Ascending aorta (tissue), 2 donors: Measurements from ENCODE around the gene TSPAN11. TPM values are rescaled to one million over a fixed set of nuclear protein-coding genes. Genes with fewer than 3 reads are reported as not detected.

Experiments used
- DNase-seq, 2 donors: peaks; one replicate each; pipeline ENCODE4 v3.0.0-alpha.2; 2019; ENCODE audit warnings: low spot score in 2 of 2
- H3K27ac ChIP-seq, 2 donors: fragments of 200-600 bp; sonication (generic); one replicate each; pipeline ENCODE4 v1.5.1; 2016 to 2017; ENCODE audit warnings: mild to moderate bottlenecking in 1 of 2
- H3K27me3 ChIP-seq: fragments of 200-600 bp; sonication (generic); one replicate; pipeline ENCODE4 v1.5.1; 2017
- H3K36me3 ChIP-seq, 2 donors: fragments of 200-600 bp; sonication (generic); one replicate each; pipeline ENCODE4 v1.5.1; 2016
- H3K4me1 ChIP-seq, 2 donors: fragments of 200-600 bp; sonication (generic); one replicate each; pipeline ENCODE4 v1.5.1; 2016 to 2017; ENCODE audit warnings: mild to moderate bottlenecking in 1 of 2
- H3K4me3 ChIP-seq, 2 donors: fragments of 200-600 bp; sonication (generic); one replicate each; pipeline ENCODE4 v1.5.1; 2016 to 2017; ENCODE audit warnings: mild to moderate bottlenecking in 1 of 2
- H3K9me3 ChIP-seq, 2 donors: fragments of 200-600 bp; sonication (generic); one replicate each; pipeline ENCODE4 v1.5.1; 2016
- intact Hi-C: fragments of 100-400 bp; cut with DNase I; formaldehyde crosslinking; loops from one replicate; pipeline ENCODE4 v1.15.1; 2023
- total RNA-seq: library from RNA; depleted of rRNA; stranded (reverse); fragments of >200 nt; gene quantifications from one replicate; pipeline ENCODE4 v1.1.0, GENCODE V29; 2016
- TF ChIP-seq, protein P1 (sequence below), 3 experiments: fragments of 200-600 bp in 2 of 3; fragments of 450-650 bp in 1 of 3; sonication (generic) in 2 of 3; IDR thresholded peaks; one replicate each; pipeline ENCODE4 v1.5.1; 2016 to 2019; ENCODE audit warnings: antibody characterized with exemption in 3 of 3, mild to moderate bottlenecking in 1 of 3, moderate library complexity in 1 of 3

Gene TSPAN11
- total RNA-seq, 1 donor from 2014 or later = 5.2 TPM

DNA sequence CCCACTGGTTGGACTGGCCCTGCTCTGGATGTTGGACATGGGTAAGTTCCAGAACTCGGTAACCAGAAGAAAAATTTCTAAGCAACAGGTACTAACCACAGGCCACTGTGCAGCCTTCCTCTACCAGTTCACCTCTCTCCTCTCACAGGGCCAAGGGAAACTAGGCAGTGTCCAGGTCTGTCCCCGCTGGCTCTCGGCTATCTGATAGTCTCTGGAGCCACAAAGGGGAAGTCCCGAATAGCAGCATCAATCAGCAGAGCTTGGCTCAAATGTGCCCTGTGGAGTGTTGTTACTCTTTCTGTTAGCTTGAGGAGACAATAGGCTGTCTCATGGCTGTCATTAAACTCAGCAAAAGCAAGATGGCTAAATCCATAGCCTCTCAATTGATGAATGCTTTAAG, 73.2 kb downstream of the TSPAN11 start:
- TF ChIP-seq, protein P1, sequence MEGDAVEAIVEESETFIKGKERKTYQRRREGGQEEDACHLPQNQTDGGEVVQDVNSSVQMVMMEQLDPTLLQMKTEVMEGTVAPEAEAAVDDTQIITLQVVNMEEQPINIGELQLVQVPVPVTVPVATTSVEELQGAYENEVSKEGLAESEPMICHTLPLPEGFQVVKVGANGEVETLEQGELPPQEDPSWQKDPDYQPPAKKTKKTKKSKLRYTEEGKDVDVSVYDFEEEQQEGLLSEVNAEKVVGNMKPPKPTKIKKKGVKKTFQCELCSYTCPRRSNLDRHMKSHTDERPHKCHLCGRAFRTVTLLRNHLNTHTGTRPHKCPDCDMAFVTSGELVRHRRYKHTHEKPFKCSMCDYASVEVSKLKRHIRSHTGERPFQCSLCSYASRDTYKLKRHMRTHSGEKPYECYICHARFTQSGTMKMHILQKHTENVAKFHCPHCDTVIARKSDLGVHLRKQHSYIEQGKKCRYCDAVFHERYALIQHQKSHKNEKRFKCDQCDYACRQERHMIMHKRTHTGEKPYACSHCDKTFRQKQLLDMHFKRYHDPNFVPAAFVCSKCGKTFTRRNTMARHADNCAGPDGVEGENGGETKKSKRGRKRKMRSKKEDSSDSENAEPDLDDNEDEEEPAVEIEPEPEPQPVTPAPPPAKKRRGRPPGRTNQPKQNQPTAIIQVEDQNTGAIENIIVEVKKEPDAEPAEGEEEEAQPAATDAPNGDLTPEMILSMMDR (IDR thresholded peaks at IDR 0.05) = no peak
- Histone ChIP-seq H3K36me3 (no peaks in the 10 kb centered on the region), H3K27ac (no peak overlapping the region), H3K4me1 (no peaks in the 10 kb centered on the region), H3K27me3 (no peaks in the 10 kb centered on the region), H3K9me3 (no peaks in the 10 kb centered on the region), H3K4me3 (no peak overlapping the region)
- no peak for DNase-seq
- intact Hi-C loops = no loop called here

GRCh38 chr12:31000751-31001150, 74.2 kb downstream of the TSPAN11 start:
- no peak for DNase-seq
- H3K27ac ChIP-seq = no peak overlapping the region

DNA sequence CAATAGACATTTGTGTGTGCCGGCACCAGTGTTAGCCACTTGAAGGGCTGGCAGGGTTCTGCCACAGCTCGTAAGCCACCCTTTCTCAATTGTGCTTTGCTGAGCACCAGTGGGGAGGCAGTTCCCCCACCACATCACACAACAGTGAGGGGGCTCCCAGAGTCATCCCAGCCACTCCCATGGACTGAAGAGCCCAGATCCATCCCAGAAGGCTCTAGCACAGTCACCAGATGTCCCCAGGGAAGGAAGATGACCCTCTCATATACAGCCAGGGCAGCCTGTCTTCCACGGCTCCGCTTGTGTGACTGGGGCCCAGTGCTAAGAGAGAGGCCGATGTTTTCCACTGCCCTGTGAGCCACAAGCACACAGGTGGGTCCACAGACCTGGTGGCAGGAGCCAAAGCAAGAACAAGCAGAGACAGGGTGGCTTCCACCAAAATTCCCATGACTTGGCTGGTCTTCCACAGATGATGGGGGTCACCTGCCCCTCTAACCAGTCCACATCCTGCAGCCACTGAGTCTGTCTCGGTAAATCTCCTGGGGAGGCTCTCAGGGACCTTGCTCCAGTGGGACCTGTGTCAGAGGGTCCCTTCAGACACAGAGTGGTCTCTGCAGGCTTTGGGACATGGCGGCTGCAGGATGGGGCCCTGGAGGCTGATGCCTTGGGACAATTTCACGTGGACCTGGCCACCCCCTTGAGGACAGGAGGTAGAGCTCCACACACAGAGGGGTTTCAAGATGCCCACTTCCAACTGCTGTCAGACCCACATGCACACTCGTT, 75.2 kb downstream of the TSPAN11 start:
- no peaks in the 10 kb centered on the region for H3K9me3 ChIP-seq
- H3K4me3 ChIP-seq = no peak overlapping the region
- H3K27me3 ChIP-seq = no peaks in the 10 kb centered on the region
- TF ChIP-seq, protein P1 (IDR thresholded peaks at IDR 0.05) = no peak
- intact Hi-C loops = no loop called here
- no peak for DNase-seq
- H3K27ac ChIP-seq = no peak overlapping the region
- no peaks in the 10 kb centered on the region for H3K4me1 ChIP-seq
- H3K36me3 ChIP-seq = no peaks in the 10 kb centered on the region

More at GRCh38 chr12:31000751-31001150, 74.2 kb downstream of the TSPAN11 start:
- TF ChIP-seq, protein P1 (IDR thresholded peaks at IDR 0.05) = no peak
- Histone ChIP-seq H3K27me3 (no peaks in the 10 kb centered on the region), H3K9me3 (no peaks in the 10 kb centered on the region), H3K4me1 (no peaks in the 10 kb centered on the region), H3K4me3 (no peak overlapping the region), H3K36me3 (no peaks in the 10 kb centered on the region)
- intact Hi-C loops = no loop called here

- TF ChIP-seq, protein P1 (IDR thresholded peaks at IDR 0.05) = no peak
- H3K36me3 ChIP-seq = no peaks in the 10 kb centered on the region
- no peak overlapping the region for H3K4me3 ChIP-seq
- H3K27me3 ChIP-seq = no peaks in the 10 kb centered on the region
- intact Hi-C loops = no loop called here
- H3K4me1 ChIP-seq = no peaks in the 10 kb centered on the region
- H3K27ac ChIP-seq = no peak overlapping the region
- no peak for DNase-seq
- H3K9me3 ChIP-seq = no peaks in the 10 kb centered on the region
These were observed 75.8 kb downstream of the TSPAN11 start for GRCh38 chr12:31002361-31002725.

DNA sequence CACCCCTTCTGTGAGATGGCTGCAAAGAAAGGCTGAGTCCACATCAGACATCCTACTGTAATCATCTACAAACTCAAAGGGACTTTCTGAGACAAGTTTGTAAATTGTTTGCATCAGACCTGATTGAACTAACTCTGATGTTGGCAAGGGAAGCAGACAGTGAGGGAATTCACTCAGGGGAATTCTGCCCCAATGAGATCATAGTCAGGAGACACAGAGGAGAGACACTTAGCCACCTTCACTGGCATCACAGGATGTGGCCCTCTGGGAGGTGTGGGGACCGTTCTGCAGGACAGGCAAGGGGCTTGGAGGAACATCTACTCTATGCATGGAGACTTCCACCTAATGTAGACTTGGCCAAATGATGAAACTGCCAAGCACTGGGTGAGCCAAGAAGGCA, 76.5 kb downstream of the TSPAN11 start:
- no peaks in the 10 kb centered on the region for H3K27me3 ChIP-seq
- TF ChIP-seq, protein P1 (IDR thresholded peaks at IDR 0.05) = no peak
- H3K36me3 ChIP-seq = no peaks in the 10 kb centered on the region
- H3K9me3 ChIP-seq = no peaks in the 10 kb centered on the region
- no peak overlapping the region for H3K27ac ChIP-seq
- intact Hi-C loops = no loop called here
- no peaks in the 10 kb centered on the region for H3K4me1 ChIP-seq
- no peak for DNase-seq
- no peak overlapping the region for H3K4me3 ChIP-seq
